GM13977 (cell line): Measurements from ENCODE around the gene AP3D1.
A peak's percentile ranks its signal among the peaks of the same experiment; 100 is the strongest.

Source experiments
- DNase-seq: peaks from one replicate; pipeline ENCODE4 v3.0.0; 2012; ENCODE audit warnings: low spot score
- in situ Hi-C: fragments of 300-500 bp; cut with MboI; formaldehyde crosslinking; loops from one replicate; pipeline ENCODE4 v1.12.0; 2022; ENCODE audit warnings: low sequenced_read_pairs, low pct_unique_long_range_greater_than_20kb, mixed read lengths, inconsistent platforms; ENCODE audit not compliant: unreplicated experiment
- TF ChIP-seq, protein P1 (sequence below): IDR thresholded peaks from 2 replicates; pipeline ENCODE4 v1.5.1; 2012; ENCODE audit warnings: mild to moderate bottlenecking, control low read depth; ENCODE audit not compliant: insufficient read depth; ENCODE audit errors: extremely low read depth, missing control alignments

The AP3D1 gene

DNA sequence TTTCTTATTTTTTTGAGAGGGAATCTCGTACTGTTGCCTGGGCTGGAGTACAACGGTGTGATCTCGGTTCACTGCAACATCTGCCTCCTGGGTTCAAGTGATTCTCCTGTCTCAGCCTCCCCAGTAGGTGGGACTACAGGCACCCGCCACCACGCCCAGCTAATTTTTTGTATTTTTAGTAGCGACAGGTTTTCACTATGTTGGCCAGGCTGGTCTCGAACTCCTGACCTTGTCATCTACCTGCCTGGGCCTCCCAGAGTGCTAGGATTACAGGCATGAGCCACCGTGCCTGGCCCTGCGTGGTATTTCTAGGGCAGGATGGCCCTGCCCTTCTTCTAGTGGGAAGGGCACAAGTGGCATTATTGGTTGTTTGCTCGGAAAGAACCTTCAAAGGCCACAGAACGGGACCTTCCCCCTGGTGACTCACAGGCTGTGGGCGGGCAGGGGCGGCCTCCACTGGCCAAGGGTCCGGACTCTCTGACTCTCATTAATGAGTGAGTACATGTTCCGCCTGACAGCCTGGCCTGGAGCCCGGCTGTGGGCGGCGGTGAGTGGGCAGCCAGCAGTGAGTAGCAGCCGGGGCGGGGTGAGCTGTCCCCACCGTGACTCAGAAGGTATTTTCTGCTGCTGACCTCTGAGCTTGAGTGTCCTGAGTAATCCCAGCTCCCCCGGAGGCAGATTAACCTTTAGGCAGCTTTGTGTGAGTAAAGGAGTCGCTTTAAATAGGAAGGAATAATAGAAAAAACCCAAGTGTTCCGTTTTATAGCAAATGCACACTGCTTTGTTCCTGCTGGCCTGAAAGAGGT is 17.5 kb upstream of the AP3D1 start:
- in situ Hi-C loops = loop anchor here (10.0 to 25.0 kb wide), 2 partner anchors 226 to 468 kb away; no protein-coding TSS in a partner anchor
- TF ChIP-seq, protein P1, sequence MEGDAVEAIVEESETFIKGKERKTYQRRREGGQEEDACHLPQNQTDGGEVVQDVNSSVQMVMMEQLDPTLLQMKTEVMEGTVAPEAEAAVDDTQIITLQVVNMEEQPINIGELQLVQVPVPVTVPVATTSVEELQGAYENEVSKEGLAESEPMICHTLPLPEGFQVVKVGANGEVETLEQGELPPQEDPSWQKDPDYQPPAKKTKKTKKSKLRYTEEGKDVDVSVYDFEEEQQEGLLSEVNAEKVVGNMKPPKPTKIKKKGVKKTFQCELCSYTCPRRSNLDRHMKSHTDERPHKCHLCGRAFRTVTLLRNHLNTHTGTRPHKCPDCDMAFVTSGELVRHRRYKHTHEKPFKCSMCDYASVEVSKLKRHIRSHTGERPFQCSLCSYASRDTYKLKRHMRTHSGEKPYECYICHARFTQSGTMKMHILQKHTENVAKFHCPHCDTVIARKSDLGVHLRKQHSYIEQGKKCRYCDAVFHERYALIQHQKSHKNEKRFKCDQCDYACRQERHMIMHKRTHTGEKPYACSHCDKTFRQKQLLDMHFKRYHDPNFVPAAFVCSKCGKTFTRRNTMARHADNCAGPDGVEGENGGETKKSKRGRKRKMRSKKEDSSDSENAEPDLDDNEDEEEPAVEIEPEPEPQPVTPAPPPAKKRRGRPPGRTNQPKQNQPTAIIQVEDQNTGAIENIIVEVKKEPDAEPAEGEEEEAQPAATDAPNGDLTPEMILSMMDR = peak; percentile 17
- DNase-seq = peak; percentile 86

DNA sequence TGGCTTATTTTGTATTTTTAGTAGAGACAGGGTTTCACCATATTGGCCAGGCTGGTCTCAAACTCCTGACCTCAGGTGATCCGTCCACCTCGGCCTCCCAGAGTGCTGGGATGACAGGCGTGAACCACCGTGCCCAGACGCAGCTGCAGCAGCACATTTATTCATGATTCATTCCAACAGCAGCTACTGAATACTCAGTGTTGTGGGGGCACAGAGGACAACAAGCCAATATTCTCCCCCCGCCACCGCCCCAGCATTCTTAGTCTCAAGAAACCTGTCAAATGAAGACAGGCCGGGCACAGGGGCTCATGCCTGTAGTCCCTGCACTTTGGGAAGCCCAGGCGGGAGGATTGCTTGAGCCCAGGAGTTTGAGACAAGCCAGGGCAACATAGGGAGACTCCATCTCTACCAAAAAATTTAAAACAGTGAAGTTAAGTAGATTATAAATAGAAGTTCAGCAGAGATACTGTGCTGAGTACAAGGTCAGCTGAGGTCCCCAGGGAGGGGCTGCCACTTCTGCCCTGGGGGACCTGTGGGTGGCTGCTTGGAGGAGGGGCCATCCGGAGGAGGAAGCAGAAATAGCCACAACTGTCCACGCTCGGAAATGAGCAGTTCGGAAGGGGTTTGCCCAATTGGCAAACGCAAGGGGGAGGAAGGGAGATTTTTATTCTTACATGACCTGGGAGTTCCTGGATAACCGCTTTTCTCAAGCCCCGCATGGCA is 16.7 kb upstream of the AP3D1 start:
- in situ Hi-C loops = loop anchor here (10.0 to 25.0 kb wide), 2 partner anchors 227 to 469 kb away; no protein-coding TSS in a partner anchor
- peak; percentile 69 for DNase-seq
- TF ChIP-seq, protein P1 = no peak

DNA sequence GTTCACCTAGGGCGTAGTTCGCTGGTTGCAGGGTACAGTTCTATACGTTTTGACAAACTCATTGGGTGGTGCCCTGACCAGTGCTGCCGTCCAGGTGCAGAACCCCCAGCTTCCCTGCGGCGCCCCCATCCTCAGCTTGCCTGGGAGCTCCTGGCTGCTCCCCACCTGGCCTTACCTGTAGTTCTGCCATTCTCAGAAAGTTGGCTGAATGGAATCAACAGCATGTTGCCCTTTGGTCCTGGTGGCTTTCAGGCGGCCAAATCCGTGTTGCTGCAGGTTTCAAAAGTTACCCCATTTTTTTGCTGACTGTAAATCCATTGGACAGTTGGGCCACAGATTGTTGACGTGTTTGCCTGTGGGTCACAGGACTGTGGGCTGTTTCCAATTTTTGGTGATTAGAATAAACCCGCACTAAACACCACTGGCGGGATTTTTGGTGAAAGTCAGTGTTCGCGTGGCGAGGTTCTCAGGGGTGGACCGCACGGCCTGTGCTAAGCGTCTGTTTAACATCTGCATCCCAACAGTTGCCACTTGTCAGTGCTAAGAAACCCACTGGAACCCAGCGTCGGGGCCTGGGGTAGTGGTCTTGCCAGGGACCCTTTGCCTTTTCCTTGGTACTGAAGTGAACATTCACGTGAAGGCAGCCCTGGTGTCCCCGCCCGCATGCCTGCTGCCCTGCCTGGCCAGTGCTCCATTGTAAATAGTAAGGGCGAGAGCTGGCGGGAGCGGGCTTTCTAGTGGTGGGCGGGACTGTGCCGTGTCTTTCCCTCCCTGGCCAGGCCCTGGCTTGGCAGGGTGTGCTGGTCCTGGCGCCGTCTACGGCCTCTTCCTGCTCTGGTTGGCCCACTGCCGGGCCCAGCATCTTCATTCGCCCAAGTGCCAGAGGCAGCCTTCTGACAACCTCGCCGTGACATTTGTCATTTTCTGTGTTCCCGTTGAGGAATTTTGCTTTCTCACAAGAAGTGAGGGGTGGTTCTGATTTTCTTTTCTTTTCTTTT is 15.7 kb upstream of the AP3D1 start:
- in situ Hi-C loops = loop anchor here (10.0 to 25.0 kb wide), 2 partner anchors 228 to 470 kb away; no protein-coding TSS in a partner anchor
- DNase-seq = no peak
- TF ChIP-seq, protein P1 = no peak

DNA sequence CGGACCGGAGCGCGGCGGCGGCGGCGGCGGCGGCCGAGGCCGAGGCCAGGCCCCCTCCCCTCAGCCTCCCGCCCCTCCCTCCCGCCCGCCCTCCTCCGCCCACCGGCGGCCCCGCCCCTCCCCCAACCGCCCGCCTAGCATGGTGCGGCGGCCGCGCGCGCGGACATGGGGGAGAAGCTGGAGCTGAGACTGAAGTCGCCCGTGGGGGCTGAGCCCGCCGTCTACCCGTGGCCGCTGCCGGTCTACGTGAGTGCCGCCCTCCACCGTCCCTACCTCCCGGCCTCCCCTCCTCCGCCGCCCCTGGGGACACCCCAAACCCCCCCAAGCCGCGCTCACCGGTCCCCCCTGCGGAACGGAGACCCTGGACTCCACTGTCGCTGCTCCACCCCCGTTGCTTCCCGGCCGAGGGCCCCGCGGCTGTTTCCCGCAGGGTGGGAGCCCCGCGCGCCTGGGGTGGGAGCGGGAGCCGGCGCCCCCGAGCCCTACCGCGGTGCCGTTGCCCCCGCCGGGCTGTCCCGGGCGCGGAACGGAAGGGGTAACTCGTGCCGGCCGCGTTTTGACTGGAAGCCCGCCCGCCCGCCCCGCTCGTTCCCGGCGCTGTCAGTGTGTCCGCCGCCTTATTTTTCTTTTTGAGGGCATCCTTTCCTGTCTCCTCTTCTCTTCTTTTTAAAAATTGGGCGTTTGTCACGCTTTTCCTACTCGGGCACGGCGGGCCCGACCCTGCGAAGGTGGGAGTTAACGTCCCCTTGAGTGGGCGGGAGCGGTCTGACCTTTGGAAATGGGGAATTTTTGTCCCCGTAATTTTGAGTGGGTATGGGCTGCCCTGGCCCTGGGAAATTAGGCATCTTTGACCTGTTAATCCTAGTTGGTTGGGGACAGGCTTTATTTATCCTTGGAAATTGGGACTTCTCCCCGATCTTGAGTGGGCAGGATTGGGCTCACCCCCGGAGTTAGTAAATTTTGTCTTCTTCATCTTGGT is 12.9 kb upstream of the AP3D1 start:
- no peak for DNase-seq
- TF ChIP-seq, protein P1 = no peak
- in situ Hi-C loops = loop anchor here (10.0 to 25.0 kb wide), 2 partner anchors 230 to 473 kb away; no protein-coding TSS in a partner anchor

DNA sequence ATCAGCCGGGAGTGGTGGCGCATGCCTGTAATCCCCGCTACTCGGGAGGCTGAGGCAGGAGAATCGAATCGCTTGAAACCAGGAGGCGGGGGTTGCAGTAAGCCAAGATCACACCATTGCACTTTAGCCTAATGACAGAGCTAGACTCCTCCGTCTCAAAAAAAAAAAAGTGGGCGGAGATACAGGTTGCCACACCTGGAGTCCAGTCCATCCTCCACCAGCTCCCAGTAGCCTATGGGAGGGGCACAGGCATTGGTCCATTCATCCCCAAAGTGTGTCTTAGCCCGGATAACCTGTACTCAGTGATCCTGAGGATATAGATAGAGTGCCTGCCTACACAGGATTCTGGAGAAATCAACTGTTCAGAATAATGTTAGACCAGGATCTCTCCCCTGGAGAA is 9.0 kb upstream of the AP3D1 start:
- in situ Hi-C loops = loop anchor here (10.0 to 25.0 kb wide), 2 partner anchors 234 to 477 kb away; no protein-coding TSS in a partner anchor
- no peak for DNase-seq
- TF ChIP-seq, protein P1 = no peak
